ENCODE results near the gene AHDC1.
"Not testable (repeated sequence)": the region's sequence is repeated elsewhere in the genome, so short reads cannot be mapped to it uniquely, and the experiment has no call there.

The AHDC1 gene

DNA sequence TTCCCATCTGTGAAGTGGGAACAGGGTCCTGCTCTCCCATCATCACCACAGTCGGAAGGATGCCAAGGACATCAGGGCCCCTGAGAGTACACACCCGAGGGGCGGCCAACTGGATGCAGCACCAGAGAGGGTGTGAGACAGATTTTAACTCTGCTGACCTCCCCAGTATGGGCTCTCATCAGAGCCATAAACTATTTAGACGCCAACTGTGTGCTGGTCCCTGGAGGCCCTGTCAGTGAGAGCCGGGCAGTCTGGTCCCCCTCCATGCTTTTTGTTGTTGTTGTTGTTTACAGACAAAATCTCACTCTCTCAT, 29.3 kb upstream of the AHDC1 start:
- H3K79me2 ChIP-seq (ENCODE audit: control insufficient read depth, insufficient read depth, low read length, unreplicated experiment): no peaks in the 10 kb centered on the region
- H3K27me3 ChIP-seq (ENCODE audit: insufficient read depth, low read length): peaks cover 18% of the 10 kb centered on the region; the same call in 1 of the 2 replicates
- no peak overlapping the region for H3K27ac ChIP-seq (ENCODE audit: low read depth, low read length)
- no peak overlapping the region for H2AFZ ChIP-seq (ENCODE audit: low read length, unreplicated experiment)
- no peaks in the 10 kb centered on the region for H3K36me3 ChIP-seq (ENCODE audit: insufficient read depth, low read length)
- no peak overlapping the region for H3K4me3 ChIP-seq (ENCODE audit: low read depth, low read length)
- peaks cover 11% of the 10 kb centered on the region for H3K4me1 ChIP-seq (ENCODE audit: control insufficient read depth, insufficient read depth, low read length, unreplicated experiment)

DNA sequence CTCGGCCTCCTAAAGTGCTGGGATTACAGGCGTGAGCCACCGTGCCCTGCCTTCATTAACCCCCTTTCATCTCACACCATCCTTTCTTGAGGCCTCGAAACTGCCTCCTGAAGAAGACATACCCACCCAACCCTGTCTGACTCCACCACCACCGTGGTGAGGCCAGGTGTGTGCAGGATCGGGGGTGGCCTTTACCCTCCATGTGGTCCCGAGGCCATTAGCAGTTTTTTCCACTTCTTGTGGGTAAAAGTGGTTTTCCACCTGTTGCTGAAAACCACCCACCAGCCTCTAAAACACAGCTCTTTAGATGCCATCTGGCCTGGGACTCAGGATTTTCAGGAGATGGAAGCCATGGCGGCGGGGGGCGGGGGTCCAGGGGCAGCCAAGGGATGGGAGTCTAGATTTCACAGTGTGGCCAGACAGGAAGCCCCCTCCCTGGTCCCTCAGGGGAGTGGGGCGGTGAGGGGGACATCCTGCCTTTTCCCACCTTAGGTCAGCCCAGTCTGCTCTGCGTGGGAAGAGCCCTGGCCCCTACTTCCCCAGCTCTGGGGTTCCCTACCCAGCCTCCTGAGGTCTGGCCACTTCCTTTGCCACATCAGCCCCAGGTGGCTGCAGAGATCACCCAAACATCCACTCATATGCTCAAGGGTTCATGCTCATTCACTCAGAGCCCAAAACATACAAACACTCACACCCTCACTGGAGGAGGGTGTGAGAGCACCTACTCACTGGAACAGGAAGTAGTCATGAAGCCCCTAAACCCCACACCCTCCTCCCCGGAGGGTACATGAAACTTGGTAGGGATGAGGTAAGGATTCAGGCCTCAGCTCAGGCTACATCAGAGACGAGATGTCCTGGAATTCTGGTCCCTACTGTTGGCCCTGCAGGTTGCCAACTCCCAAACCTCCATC, 28.7 kb upstream of the AHDC1 start:
- H3K36me3 ChIP-seq (ENCODE audit: insufficient read depth, low read length): no peaks in the 10 kb centered on the region
- no peak overlapping the region for H3K27ac ChIP-seq (ENCODE audit: low read depth, low read length)
- no peak overlapping the region for H2AFZ ChIP-seq (ENCODE audit: low read length, unreplicated experiment)
- no peak overlapping the region for H3K4me3 ChIP-seq (ENCODE audit: low read depth, low read length)
- peaks cover 18% of the 10 kb centered on the region; the same call in 1 of the 2 replicates for H3K27me3 ChIP-seq (ENCODE audit: insufficient read depth, low read length)
- H3K4me1 ChIP-seq (ENCODE audit: control insufficient read depth, insufficient read depth, low read length, unreplicated experiment): peaks cover 11% of the 10 kb centered on the region
- no peaks in the 10 kb centered on the region for H3K79me2 ChIP-seq (ENCODE audit: control insufficient read depth, insufficient read depth, low read length, unreplicated experiment)

GRCh38 chr1:27630859-27631491, 27.0 kb upstream of the AHDC1 start:
- Histone ChIP-seq H3K36me3 (ENCODE audit: insufficient read depth, low read length) (no peaks in the 10 kb centered on the region), H2AFZ (ENCODE audit: low read length, unreplicated experiment) (no peak overlapping the region), H3K79me2 (ENCODE audit: control insufficient read depth, insufficient read depth, low read length, unreplicated experiment) (no peaks in the 10 kb centered on the region), H3K4me1 (ENCODE audit: control insufficient read depth, insufficient read depth, low read length, unreplicated experiment) (peaks cover 11% of the 10 kb centered on the region), H3K4me3 (ENCODE audit: low read depth, low read length) (no peak overlapping the region), H3K27ac (ENCODE audit: low read depth, low read length) (no peak overlapping the region), H3K27me3 (ENCODE audit: insufficient read depth, low read length) (peaks cover 18% of the 10 kb centered on the region; the same call in 1 of the 2 replicates)

DNA sequence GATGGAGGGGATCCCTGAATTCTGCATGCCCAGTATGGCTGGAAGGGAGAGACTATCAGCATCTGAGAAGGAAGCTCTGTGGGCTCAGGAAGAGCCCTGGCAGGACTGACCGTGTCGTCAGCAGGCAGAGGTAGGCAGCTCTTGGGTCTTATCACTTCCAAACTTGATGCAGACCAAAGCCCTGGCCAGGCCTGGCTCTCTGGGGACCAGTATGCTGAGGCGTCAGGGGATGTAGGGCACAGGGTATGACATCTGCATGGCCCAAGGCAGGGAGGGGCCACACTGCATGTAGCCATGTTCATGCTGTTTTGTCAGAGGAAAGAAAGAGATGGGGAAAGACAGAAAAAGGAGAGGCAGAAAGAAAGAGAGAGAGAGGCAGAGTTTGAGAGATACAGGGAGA, 24.8 kb upstream of the AHDC1 start:
- H2AFZ ChIP-seq (ENCODE audit: low read length, unreplicated experiment): no peak overlapping the region
- H3K4me3 ChIP-seq (ENCODE audit: low read depth, low read length): no peak overlapping the region
- H3K27ac ChIP-seq (ENCODE audit: low read depth, low read length): no peak overlapping the region
- H3K4me1 ChIP-seq (ENCODE audit: control insufficient read depth, insufficient read depth, low read length, unreplicated experiment): peaks cover 11% of the 10 kb centered on the region
- no peaks in the 10 kb centered on the region for H3K79me2 ChIP-seq (ENCODE audit: control insufficient read depth, insufficient read depth, low read length, unreplicated experiment)
- no peaks in the 10 kb centered on the region for H3K36me3 ChIP-seq (ENCODE audit: insufficient read depth, low read length)
- H3K27me3 ChIP-seq (ENCODE audit: insufficient read depth, low read length): peaks cover 7% of the 10 kb centered on the region; the same call in 1 of the 2 replicates

GRCh38 chr1:27627733-27628132, 23.8 kb upstream of the AHDC1 start:
- H3K27ac ChIP-seq (ENCODE audit: low read depth, low read length); H3K36me3 ChIP-seq (ENCODE audit: insufficient read depth, low read length); H3K27me3 ChIP-seq (ENCODE audit: insufficient read depth, low read length); H2AFZ ChIP-seq (ENCODE audit: low read length, unreplicated experiment); H3K4me3 ChIP-seq (ENCODE audit: low read depth, low read length); H3K79me2 ChIP-seq (ENCODE audit: control insufficient read depth, insufficient read depth, low read length, unreplicated experiment): not testable (repeated sequence)
- peaks cover 11% of the 10 kb centered on the region for H3K4me1 ChIP-seq (ENCODE audit: control insufficient read depth, insufficient read depth, low read length, unreplicated experiment)

GRCh38 chr1:27627061-27627460, 23.1 kb upstream of the AHDC1 start:
- Histone ChIP-seq H2AFZ (ENCODE audit: low read length, unreplicated experiment) (no peak overlapping the region), H3K4me1 (ENCODE audit: control insufficient read depth, insufficient read depth, low read length, unreplicated experiment) (peaks cover 11% of the 10 kb centered on the region), H3K27me3 (ENCODE audit: insufficient read depth, low read length) (no peaks in the 10 kb centered on the region), H3K36me3 (ENCODE audit: insufficient read depth, low read length) (no peaks in the 10 kb centered on the region), H3K4me3 (ENCODE audit: low read depth, low read length) (no peak overlapping the region), H3K27ac (ENCODE audit: low read depth, low read length) (no peak overlapping the region), H3K79me2 (ENCODE audit: control insufficient read depth, insufficient read depth, low read length, unreplicated experiment) (no peaks in the 10 kb centered on the region)

- no peak overlapping the region for H3K27ac ChIP-seq (ENCODE audit: low read depth, low read length)
- no peaks in the 10 kb centered on the region for H3K27me3 ChIP-seq (ENCODE audit: insufficient read depth, low read length)
- peaks cover 11% of the 10 kb centered on the region for H3K4me1 ChIP-seq (ENCODE audit: control insufficient read depth, insufficient read depth, low read length, unreplicated experiment)
- no peaks in the 10 kb centered on the region for H3K36me3 ChIP-seq (ENCODE audit: insufficient read depth, low read length)
- H2AFZ ChIP-seq (ENCODE audit: low read length, unreplicated experiment): no peak overlapping the region
- no peaks in the 10 kb centered on the region for H3K79me2 ChIP-seq (ENCODE audit: control insufficient read depth, insufficient read depth, low read length, unreplicated experiment)
- H3K4me3 ChIP-seq (ENCODE audit: low read depth, low read length): no peak overlapping the region
Measured at GRCh38 chr1:27626031-27626935, 22.3 kb upstream of the AHDC1 start.

DNA sequence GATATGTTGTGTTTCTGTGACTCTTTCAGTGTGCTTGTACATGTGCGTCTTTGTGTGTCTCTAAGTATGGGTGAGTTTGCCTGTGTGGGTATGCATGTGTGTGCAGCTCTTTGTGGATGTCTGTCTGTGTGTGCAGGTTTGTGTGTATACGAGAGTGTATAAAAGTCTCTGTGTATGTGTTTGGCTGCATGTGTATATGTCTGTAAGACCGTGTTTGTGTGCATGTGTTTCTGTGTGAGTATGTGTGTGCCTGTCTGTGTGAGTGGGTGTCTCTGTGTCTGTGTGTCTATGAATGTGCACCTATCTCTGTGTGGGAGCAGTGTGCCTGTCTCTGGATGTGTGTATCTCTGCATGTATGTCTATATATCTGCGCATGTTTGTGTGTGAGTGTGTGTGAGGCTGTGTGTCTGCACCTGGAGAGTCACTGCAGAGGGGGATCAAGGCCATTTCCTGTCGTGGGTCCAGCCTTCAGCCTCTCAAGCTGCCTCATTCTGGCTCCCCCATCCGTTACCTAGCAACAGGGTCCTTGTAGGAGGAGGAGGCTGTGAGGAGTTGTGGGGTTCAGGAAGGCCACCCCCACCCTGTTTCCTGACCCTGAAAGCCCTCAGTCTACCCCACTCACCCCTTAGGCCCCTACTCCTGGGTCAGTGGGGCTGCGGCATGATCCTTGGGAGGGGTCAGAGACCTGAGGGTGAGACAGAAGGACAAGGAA, 20.7 kb upstream of the AHDC1 start:
- H2AFZ ChIP-seq (ENCODE audit: low read length, unreplicated experiment): no peak overlapping the region
- no peaks in the 10 kb centered on the region for H3K79me2 ChIP-seq (ENCODE audit: control insufficient read depth, insufficient read depth, low read length, unreplicated experiment)
- H3K36me3 ChIP-seq (ENCODE audit: insufficient read depth, low read length): no peaks in the 10 kb centered on the region
- H3K27me3 ChIP-seq (ENCODE audit: insufficient read depth, low read length): no peaks in the 10 kb centered on the region
- no peak overlapping the region for H3K27ac ChIP-seq (ENCODE audit: low read depth, low read length)
- no peak overlapping the region for H3K4me3 ChIP-seq (ENCODE audit: low read depth, low read length)
- H3K4me1 ChIP-seq (ENCODE audit: control insufficient read depth, insufficient read depth, low read length, unreplicated experiment): peaks cover 10% of the 10 kb centered on the region

GRCh38 chr1:27623327-27624212, 19.6 kb upstream of the AHDC1 start:
- no peaks in the 10 kb centered on the region for H3K36me3 ChIP-seq (ENCODE audit: insufficient read depth, low read length)
- H3K27ac ChIP-seq (ENCODE audit: low read depth, low read length): no peak overlapping the region
- H3K4me3 ChIP-seq (ENCODE audit: low read depth, low read length): no peak overlapping the region
- no peaks in the 10 kb centered on the region for H3K79me2 ChIP-seq (ENCODE audit: control insufficient read depth, insufficient read depth, low read length, unreplicated experiment)
- H3K4me1 ChIP-seq (ENCODE audit: control insufficient read depth, insufficient read depth, low read length, unreplicated experiment): peaks cover 10% of the 10 kb centered on the region
- no peak overlapping the region for H2AFZ ChIP-seq (ENCODE audit: low read length, unreplicated experiment)
- H3K27me3 ChIP-seq (ENCODE audit: insufficient read depth, low read length): no peaks in the 10 kb centered on the region

Measured in ACC112 (cell line).